HepG2 (cell line): Measurements from ENCODE around the gene MEGF6. TPM values are rescaled to one million over a fixed set of nuclear protein-coding genes. Genes with fewer than 3 reads are reported as not detected.

Source experiments
- ATF3 ChIP-seq: sonication (generic); formaldehyde crosslinking; IDR thresholded peaks from 2 replicates; pipeline ENCODE4 v1.4.0; 2020; ENCODE audit warnings: missing genetic modification reagents
- DDIT3 ChIP-seq: sonication (generic); formaldehyde crosslinking; IDR thresholded peaks from 2 replicates; pipeline ENCODE4 v1.4.0; 2020; ENCODE audit warnings: mild to moderate bottlenecking, missing genetic modification reagents
- FOXJ3 ChIP-seq: sonication (generic); formaldehyde crosslinking; IDR thresholded peaks from 2 replicates; pipeline ENCODE4 v1.4.0; 2020; ENCODE audit warnings: missing genetic modification reagents, mild to moderate bottlenecking, borderline replicate concordance
- GATAD2A ChIP-seq: IDR thresholded peaks from 2 replicates; pipeline ENCODE4 v1.6.1; 2016
- NRL ChIP-seq: sonication (generic); formaldehyde crosslinking; IDR thresholded peaks from 2 replicates; pipeline ENCODE4 v1.5.0; 2020; ENCODE audit warnings: missing genetic modification reagents, mild to moderate bottlenecking, moderate library complexity, borderline replicate concordance
- PRPF4 ChIP-seq: fragments of 200-400 bp; formaldehyde crosslinking; IDR thresholded peaks from 2 replicates; pipeline ENCODE4 v1.6.1; 2016; ENCODE audit warnings: low read length, low read depth; ENCODE audit not compliant: poor library complexity, severe bottlenecking
- RNF219 ChIP-seq: sonication (generic); formaldehyde crosslinking; IDR thresholded peaks from 2 replicates; pipeline ENCODE4 v1.5.0; 2020; ENCODE audit warnings: mild to moderate bottlenecking, missing genetic modification reagents
- SAP130 ChIP-seq: IDR thresholded peaks from 2 replicates; pipeline ENCODE4 v1.6.1; 2016; ENCODE audit warnings: low read depth
- SOX6 ChIP-seq, 2 experiments: fragments of 450-650 bp in 1 of 2; sonication (generic) in 1 of 2; formaldehyde crosslinking in 1 of 2; IDR thresholded peaks; 2 replicates each; pipeline versions ENCODE4 v1.4.0 to v1.6.1; 2017 to 2020; ENCODE audit warnings: antibody characterized with exemption in 1 of 2, mild to moderate bottlenecking in 1 of 2, missing genetic modification reagents in 1 of 2
- SP2 ChIP-seq: sonication (generic); formaldehyde crosslinking; IDR thresholded peaks from 2 replicates; pipeline ENCODE4 v1.5.1; 2020; ENCODE audit warnings: mild to moderate bottlenecking, missing genetic modification reagents
- TRIM22 ChIP-seq: fragments of 450-650 bp; IDR thresholded peaks from 2 replicates; pipeline ENCODE4 v1.6.1; 2017
- ZBTB25 ChIP-seq: IDR thresholded peaks from 2 replicates; pipeline ENCODE4 v1.6.1; 2018; ENCODE audit warnings: missing genetic modification reagents
- ZFP36 ChIP-seq: fragments of 150-350 bp; IDR thresholded peaks from 2 replicates; pipeline ENCODE4 v1.6.1; 2018; ENCODE audit warnings: borderline replicate concordance, low read length, low read depth; ENCODE audit not compliant: partially characterized antibody
- ZNF256 ChIP-seq: sonication (generic); formaldehyde crosslinking; conservative IDR thresholded peaks from 2 replicates; pipeline ENCODE4 v1.4.0; 2020; ENCODE audit warnings: missing genetic modification reagents
- ZNF264 ChIP-seq: sonication (generic); formaldehyde crosslinking; IDR thresholded peaks from 2 replicates; pipeline ENCODE4 v1.4.0; 2020; ENCODE audit warnings: missing genetic modification reagents
- ZNF501 ChIP-seq: sonication (generic); formaldehyde crosslinking; IDR thresholded peaks from 2 replicates; pipeline ENCODE4 v1.5.1; 2020; ENCODE audit warnings: mild to moderate bottlenecking, moderate library complexity, missing genetic modification reagents
- ZNF557 ChIP-seq: sonication (generic); formaldehyde crosslinking; IDR thresholded peaks from 2 replicates; pipeline ENCODE4 v1.4.0; 2020; ENCODE audit warnings: missing genetic modification reagents
- polyA plus RNA-seq, 8 experiments: library from polyadenylated mRNA; depleted of rRNA in 3 of 8; stranded (reverse) in 7 of 8; unstranded in 1 of 8; fragments of >200 nt; fragmentation: Illumina TruSeq in 4 of 8; extraction: Trizol in 4 of 8; gene quantifications; 2 replicates each; pipeline versions ENCODE4 v1.2.1 to v1.2.3, GENCODE V29; 2011 to 2016; ENCODE audit warnings: low read depth in 4 of 8, missing spikeins in 1 of 8, mixed read lengths in 1 of 8; ENCODE audit not compliant: insufficient read depth in 1 of 8
- total RNA-seq, 5 experiments: library from RNA; depleted of rRNA; stranded (reverse); fragments of >200 nt; fragmentation: Illumina TruSeq; extraction: Trizol; gene quantifications; 2 replicates each; pipeline ENCODE4 v1.2.3, GENCODE V29; 2016; ENCODE audit warnings: low read depth in 1 of 5
- TF ChIP-seq, protein P1 (sequence below): fragments of 450-650 bp; IDR thresholded peaks from 2 replicates; pipeline ENCODE4 v1.6.1; 2017; ENCODE audit warnings: mild to moderate bottlenecking
- TF ChIP-seq, protein P2 (sequence below): sonication (generic); formaldehyde crosslinking; IDR thresholded peaks from 2 replicates; pipeline ENCODE4 v1.9.0; 2021; ENCODE audit warnings: missing genetic modification reagents, mild to moderate bottlenecking, borderline replicate concordance

Gene MEGF6
- total and polyA plus RNA-seq, 2 of the 13 experiments (the other 11 are each of a cell fraction or from before 2014, with no cell fraction given) = 1.9 TPM

DNA sequence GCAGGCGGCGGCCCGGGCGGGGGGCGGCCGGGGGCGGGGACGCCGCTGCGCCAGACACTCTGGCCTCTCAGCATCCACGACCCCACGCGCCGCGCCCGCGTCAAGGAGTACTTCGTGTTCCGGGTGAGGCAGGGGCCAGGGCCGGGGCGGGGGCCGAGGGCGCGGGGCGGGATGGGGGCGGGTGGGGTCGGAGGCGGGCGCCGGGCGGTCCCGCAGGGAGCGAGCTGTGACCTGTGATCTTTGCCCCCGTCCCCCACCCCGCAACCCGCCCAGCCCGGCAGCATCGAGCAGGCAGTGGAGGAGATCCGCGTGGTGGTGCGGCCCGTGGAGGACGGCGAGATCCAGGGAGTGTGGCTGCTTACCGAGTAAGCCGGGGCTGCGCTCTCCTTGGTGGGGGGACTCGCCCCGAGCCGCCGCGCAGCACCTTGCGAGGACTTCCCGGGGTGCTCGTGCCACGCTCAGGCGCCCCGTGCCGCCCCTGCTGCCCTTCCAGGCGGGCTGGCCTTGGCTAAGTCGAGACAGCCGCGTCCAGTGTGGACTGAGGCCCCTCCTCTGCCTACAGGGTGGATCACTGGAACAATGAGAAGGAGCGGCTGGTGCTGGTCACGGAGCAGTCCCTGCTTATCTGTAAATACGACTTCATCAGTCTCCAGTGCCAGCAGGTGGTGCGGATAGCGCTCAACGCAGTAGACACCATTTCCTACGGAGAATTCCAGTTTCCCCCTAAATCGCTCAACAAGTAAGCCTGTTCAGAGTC lies 14.0 kb upstream of the MEGF6 start (continued):
- TF ChIP-seq ZBTB25 (CRISPR knock-in tag) (0 out of 2 replicates have a peak, but pooled peaks have one; percentile 18), NRL (CRISPR knock-in tag) (peak; percentile 91), SP2 (0 out of 2 replicates have a peak, but pooled peaks have one; percentile 30), ZNF256 (no peak), RNF219 (CRISPR knock-in tag) (no peak), SAP130 (CRISPR knock-in tag) (peak; percentile 69), ZNF264 (CRISPR knock-in tag) (no peak), FOXJ3 (CRISPR knock-in tag) (no peak), ZNF501 (CRISPR knock-in tag) (no peak), ATF3 (CRISPR knock-in tag) (no peak), ZNF557 (no peak), SOX6 (IDR thresholded peaks at IDR 0.05) (no peak), SOX6 (CRISPR knock-in tag; IDR thresholded peaks at IDR 0.05) (peak; percentile 78), PRPF4 (no peak), DDIT3 (no peak), ZFP36 (no peak), GATAD2A (CRISPR knock-in tag) (peak; percentile 36; the same call in 1 of the 2 replicates), TRIM22 (no peak)
- TF ChIP-seq, protein P1, sequence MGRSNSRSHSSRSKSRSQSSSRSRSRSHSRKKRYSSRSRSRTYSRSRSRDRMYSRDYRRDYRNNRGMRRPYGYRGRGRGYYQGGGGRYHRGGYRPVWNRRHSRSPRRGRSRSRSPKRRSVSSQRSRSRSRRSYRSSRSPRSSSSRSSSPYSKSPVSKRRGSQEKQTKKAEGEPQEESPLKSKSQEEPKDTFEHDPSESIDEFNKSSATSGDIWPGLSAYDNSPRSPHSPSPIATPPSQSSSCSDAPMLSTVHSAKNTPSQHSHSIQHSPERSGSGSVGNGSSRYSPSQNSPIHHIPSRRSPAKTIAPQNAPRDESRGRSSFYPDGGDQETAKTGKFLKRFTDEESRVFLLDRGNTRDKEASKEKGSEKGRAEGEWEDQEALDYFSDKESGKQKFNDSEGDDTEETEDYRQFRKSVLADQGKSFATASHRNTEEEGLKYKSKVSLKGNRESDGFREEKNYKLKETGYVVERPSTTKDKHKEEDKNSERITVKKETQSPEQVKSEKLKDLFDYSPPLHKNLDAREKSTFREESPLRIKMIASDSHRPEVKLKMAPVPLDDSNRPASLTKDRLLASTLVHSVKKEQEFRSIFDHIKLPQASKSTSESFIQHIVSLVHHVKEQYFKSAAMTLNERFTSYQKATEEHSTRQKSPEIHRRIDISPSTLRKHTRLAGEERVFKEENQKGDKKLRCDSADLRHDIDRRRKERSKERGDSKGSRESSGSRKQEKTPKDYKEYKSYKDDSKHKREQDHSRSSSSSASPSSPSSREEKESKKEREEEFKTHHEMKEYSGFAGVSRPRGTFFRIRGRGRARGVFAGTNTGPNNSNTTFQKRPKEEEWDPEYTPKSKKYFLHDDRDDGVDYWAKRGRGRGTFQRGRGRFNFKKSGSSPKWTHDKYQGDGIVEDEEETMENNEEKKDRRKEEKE = no peak
- TF ChIP-seq, protein P2, sequence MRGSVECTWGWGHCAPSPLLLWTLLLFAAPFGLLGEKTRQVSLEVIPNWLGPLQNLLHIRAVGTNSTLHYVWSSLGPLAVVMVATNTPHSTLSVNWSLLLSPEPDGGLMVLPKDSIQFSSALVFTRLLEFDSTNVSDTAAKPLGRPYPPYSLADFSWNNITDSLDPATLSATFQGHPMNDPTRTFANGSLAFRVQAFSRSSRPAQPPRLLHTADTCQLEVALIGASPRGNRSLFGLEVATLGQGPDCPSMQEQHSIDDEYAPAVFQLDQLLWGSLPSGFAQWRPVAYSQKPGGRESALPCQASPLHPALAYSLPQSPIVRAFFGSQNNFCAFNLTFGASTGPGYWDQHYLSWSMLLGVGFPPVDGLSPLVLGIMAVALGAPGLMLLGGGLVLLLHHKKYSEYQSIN = no peak
